A549 (cell line): ENCODE measurements around the gene ANKRD65.

ENCODE experiments used
- CHD2 ChIP-seq: fragments of 150-350 bp; IDR thresholded peaks from 2 replicates; pipeline ENCODE4 v1.6.1; 2014; ENCODE audit warnings: low read length; ENCODE audit not compliant: partially characterized antibody
- CTCF ChIP-seq: fragments of >200 bp; sonication (Bioruptor Twin); formaldehyde crosslinking; IDR thresholded peaks from 3 replicates; pipeline ENCODE4 v1.5.1; 2016
- E2F6 ChIP-seq: IDR thresholded peaks from 2 replicates; pipeline ENCODE4 v1.6.1; 2012; ENCODE audit warnings: low read depth, borderline replicate concordance
- EP300 ChIP-seq, 2 experiments: fragments of >200 bp; sonication (Bioruptor Twin); formaldehyde crosslinking; IDR thresholded peaks; 2 replicates in 1 of 2; 3 replicates in 1 of 2; pipeline ENCODE4 v1.6.1; 2016 to 2017
- JUNB ChIP-seq: fragments of >200 bp; sonication (Bioruptor Twin); formaldehyde crosslinking; IDR thresholded peaks from 2 replicates; pipeline ENCODE4 v1.6.1; 2016
- MAX ChIP-seq: IDR thresholded peaks from 2 replicates; pipeline ENCODE4 v1.6.1; 2012
- POLR2A ChIP-seq: IDR thresholded peaks from 2 replicates; pipeline ENCODE4 v1.6.1; 2012; ENCODE audit warnings: mild to moderate bottlenecking, low read length
- POLR2AphosphoS2 ChIP-seq: conservative IDR thresholded peaks from 2 replicates; pipeline ENCODE4 v1.6.1; 2012; ENCODE audit warnings: low read length, improper control_type of control experiment, inconsistent platforms
- RAD21 ChIP-seq, 2 experiments: fragments of >200 bp in 1 of 2; sonication (Bioruptor Twin) in 1 of 2; formaldehyde crosslinking in 1 of 2; IDR thresholded peaks in 1 of 2; conservative IDR thresholded peaks in 1 of 2; 2 replicates in 1 of 2; 3 replicates in 1 of 2; pipeline ENCODE4 v1.6.1; 2012 to 2018; ENCODE audit warnings: inconsistent platforms in 1 of 2
- REST ChIP-seq: fragments of 200-600 bp; sonication (generic); IDR thresholded peaks from 2 replicates; pipeline ENCODE4 v1.6.1; 2016; ENCODE audit warnings: antibody characterized with exemption, mild to moderate bottlenecking, moderate library complexity
- SMC3 ChIP-seq: fragments of >200 bp; sonication (Bioruptor Twin); formaldehyde crosslinking; IDR thresholded peaks from 3 replicates; pipeline ENCODE4 v1.6.1; 2018; ENCODE audit warnings: inconsistent platforms
- USF2 ChIP-seq: fragments of 450-650 bp; IDR thresholded peaks from 2 replicates; pipeline ENCODE4 v1.6.1; 2014; ENCODE audit warnings: antibody characterized with exemption

GRCh38 chr1:1431845-1432273 lies 10.8 kb upstream of the ANKRD65 start:
- no peak for TF ChIP-seq EP300 (IDR thresholded peaks at IDR 0.05)
- no peak for TF ChIP-seq CTCF
- no peak for TF ChIP-seq E2F6
- no peak for TF ChIP-seq POLR2A
- no peak for TF ChIP-seq JUNB
- TF ChIP-seq CHD2 = no peak
- TF ChIP-seq USF2 = no peak
- no peak for TF ChIP-seq POLR2AphosphoS2
- TF ChIP-seq MAX = no peak
- no peak for TF ChIP-seq SMC3
- TF ChIP-seq RAD21 (conservative IDR thresholded peaks at IDR 0.05 in 1 of 2, IDR thresholded peaks at IDR 0.05 in 1 of 2) = no peak
- no peak for TF ChIP-seq REST
